HepG2 (cell line): ENCODE results near the gene POU5F1. TPM values are rescaled to one million over a fixed set of nuclear protein-coding genes. Genes with fewer than 3 reads are reported as not detected.

Experiments
- ARNT2 ChIP-seq: sonication (generic); formaldehyde crosslinking; IDR thresholded peaks from 2 replicates; pipeline ENCODE4 v1.8.0; 2022; ENCODE audit warnings: mild to moderate bottlenecking, low read depth, missing genetic modification reagents, moderate library complexity
- BCL6 ChIP-seq: IDR thresholded peaks from 2 replicates; pipeline ENCODE4 v1.6.1; 2016; ENCODE audit warnings: missing genetic modification reagents, missing compliant biosample characterization
- EZH2 ChIP-seq: conservative IDR thresholded peaks from 2 replicates; pipeline ENCODE4 v1.6.1; 2012; ENCODE audit warnings: mild to moderate bottlenecking, low read depth, low read length, moderate library complexity
- GPN1 ChIP-seq: sonication (generic); formaldehyde crosslinking; IDR thresholded peaks from 2 replicates; pipeline ENCODE4 v1.5.1; 2020; ENCODE audit warnings: missing genetic modification reagents, borderline replicate concordance
- IRF1 ChIP-seq: sonication (generic); formaldehyde crosslinking; IDR thresholded peaks from 2 replicates; pipeline ENCODE4 v1.4.0; 2020; ENCODE audit warnings: low read depth, mild to moderate bottlenecking, missing genetic modification reagents
- JARID2 ChIP-seq: sonication (generic); formaldehyde crosslinking; IDR thresholded peaks from 2 replicates; pipeline ENCODE4 v1.8.1; 2023; ENCODE audit warnings: missing genetic modification reagents, inconsistent platforms; ENCODE audit not compliant: insufficient replicate concordance
- MEIS1 ChIP-seq: sonication (generic); formaldehyde crosslinking; IDR thresholded peaks from 2 replicates; pipeline ENCODE4 v1.9.0; 2021; ENCODE audit warnings: mild to moderate bottlenecking, missing genetic modification reagents, moderate library complexity, borderline replicate concordance
- MYNN ChIP-seq: sonication (generic); formaldehyde crosslinking; IDR thresholded peaks from 2 replicates; pipeline ENCODE4 v1.4.0; 2020; ENCODE audit warnings: mild to moderate bottlenecking, low read depth, missing genetic modification reagents
- RAD21 ChIP-seq: fragments of 450-650 bp; formaldehyde crosslinking; IDR thresholded peaks from 2 replicates; pipeline ENCODE4 v1.5.0; 2020; ENCODE audit warnings: mild to moderate bottlenecking
- RCOR2 ChIP-seq: IDR thresholded peaks from 2 replicates; pipeline ENCODE4 v1.6.1; 2016; ENCODE audit warnings: missing biosample characterization, missing genetic modification reagents
- SSRP1 ChIP-seq: IDR thresholded peaks from 2 replicates; pipeline ENCODE4 v1.6.1; 2016; ENCODE audit warnings: control low read depth
- ZFAT ChIP-seq: sonication (generic); formaldehyde crosslinking; conservative IDR thresholded peaks from 2 replicates; pipeline ENCODE4 v1.8.1; 2023; ENCODE audit warnings: missing genetic modification reagents, inconsistent platforms
- ZMYM2 ChIP-seq: sonication (generic); formaldehyde crosslinking; IDR thresholded peaks from 2 replicates; pipeline ENCODE4 v1.8.0; 2022; ENCODE audit warnings: mild to moderate bottlenecking, missing genetic modification reagents
- ZNF136 ChIP-seq: sonication (generic); formaldehyde crosslinking; IDR thresholded peaks from 2 replicates; pipeline ENCODE4 v1.8.1; 2022; ENCODE audit warnings: low read depth, mild to moderate bottlenecking, moderate library complexity, missing genetic modification reagents
- ZNF317 ChIP-seq: sonication (generic); formaldehyde crosslinking; IDR thresholded peaks from 2 replicates; pipeline ENCODE4 v1.5.0; 2020; ENCODE audit warnings: mild to moderate bottlenecking, missing genetic modification reagents
- polyA plus RNA-seq, 8 experiments: library from polyadenylated mRNA; depleted of rRNA in 3 of 8; stranded (reverse) in 7 of 8; unstranded in 1 of 8; fragments of >200 nt; fragmentation: Illumina TruSeq in 4 of 8; extraction: Trizol in 4 of 8; gene quantifications; 2 replicates each; pipeline versions ENCODE4 v1.2.1 to v1.2.3, GENCODE V29; 2011 to 2016; ENCODE audit warnings: low read depth in 4 of 8, missing spikeins in 1 of 8, mixed read lengths in 1 of 8; ENCODE audit not compliant: insufficient read depth in 1 of 8
- total RNA-seq, 5 experiments: library from RNA; depleted of rRNA; stranded (reverse); fragments of >200 nt; fragmentation: Illumina TruSeq; extraction: Trizol; gene quantifications; 2 replicates each; pipeline ENCODE4 v1.2.3, GENCODE V29; 2016; ENCODE audit warnings: low read depth in 1 of 5
- TF ChIP-seq, protein P1 (sequence below): sonication (generic); formaldehyde crosslinking; IDR thresholded peaks from 2 replicates; pipeline ENCODE4 v1.4.0; 2020; ENCODE audit warnings: mild to moderate bottlenecking, missing genetic modification reagents
- TF ChIP-seq, protein P2 (sequence below), 2 experiments: fragments of 450-650 bp in 1 of 2; sonication (generic) in 1 of 2; formaldehyde crosslinking; IDR thresholded peaks; 2 replicates each; pipeline versions ENCODE4 v1.5.0 to v1.8.0; 2020 to 2022; ENCODE audit warnings: mild to moderate bottlenecking in 1 of 2, missing genetic modification reagents in 1 of 2

Gene POU5F1
- total and polyA plus RNA-seq, 2 of the 13 experiments (the other 11 are each of a cell fraction or from before 2014, with no cell fraction given) = 2.5 to 7.2 TPM

GRCh38 chr6:31197559-31198305 is 27.2 kb upstream of the POU5F1 start (continued):
- TF ChIP-seq, protein P1, sequence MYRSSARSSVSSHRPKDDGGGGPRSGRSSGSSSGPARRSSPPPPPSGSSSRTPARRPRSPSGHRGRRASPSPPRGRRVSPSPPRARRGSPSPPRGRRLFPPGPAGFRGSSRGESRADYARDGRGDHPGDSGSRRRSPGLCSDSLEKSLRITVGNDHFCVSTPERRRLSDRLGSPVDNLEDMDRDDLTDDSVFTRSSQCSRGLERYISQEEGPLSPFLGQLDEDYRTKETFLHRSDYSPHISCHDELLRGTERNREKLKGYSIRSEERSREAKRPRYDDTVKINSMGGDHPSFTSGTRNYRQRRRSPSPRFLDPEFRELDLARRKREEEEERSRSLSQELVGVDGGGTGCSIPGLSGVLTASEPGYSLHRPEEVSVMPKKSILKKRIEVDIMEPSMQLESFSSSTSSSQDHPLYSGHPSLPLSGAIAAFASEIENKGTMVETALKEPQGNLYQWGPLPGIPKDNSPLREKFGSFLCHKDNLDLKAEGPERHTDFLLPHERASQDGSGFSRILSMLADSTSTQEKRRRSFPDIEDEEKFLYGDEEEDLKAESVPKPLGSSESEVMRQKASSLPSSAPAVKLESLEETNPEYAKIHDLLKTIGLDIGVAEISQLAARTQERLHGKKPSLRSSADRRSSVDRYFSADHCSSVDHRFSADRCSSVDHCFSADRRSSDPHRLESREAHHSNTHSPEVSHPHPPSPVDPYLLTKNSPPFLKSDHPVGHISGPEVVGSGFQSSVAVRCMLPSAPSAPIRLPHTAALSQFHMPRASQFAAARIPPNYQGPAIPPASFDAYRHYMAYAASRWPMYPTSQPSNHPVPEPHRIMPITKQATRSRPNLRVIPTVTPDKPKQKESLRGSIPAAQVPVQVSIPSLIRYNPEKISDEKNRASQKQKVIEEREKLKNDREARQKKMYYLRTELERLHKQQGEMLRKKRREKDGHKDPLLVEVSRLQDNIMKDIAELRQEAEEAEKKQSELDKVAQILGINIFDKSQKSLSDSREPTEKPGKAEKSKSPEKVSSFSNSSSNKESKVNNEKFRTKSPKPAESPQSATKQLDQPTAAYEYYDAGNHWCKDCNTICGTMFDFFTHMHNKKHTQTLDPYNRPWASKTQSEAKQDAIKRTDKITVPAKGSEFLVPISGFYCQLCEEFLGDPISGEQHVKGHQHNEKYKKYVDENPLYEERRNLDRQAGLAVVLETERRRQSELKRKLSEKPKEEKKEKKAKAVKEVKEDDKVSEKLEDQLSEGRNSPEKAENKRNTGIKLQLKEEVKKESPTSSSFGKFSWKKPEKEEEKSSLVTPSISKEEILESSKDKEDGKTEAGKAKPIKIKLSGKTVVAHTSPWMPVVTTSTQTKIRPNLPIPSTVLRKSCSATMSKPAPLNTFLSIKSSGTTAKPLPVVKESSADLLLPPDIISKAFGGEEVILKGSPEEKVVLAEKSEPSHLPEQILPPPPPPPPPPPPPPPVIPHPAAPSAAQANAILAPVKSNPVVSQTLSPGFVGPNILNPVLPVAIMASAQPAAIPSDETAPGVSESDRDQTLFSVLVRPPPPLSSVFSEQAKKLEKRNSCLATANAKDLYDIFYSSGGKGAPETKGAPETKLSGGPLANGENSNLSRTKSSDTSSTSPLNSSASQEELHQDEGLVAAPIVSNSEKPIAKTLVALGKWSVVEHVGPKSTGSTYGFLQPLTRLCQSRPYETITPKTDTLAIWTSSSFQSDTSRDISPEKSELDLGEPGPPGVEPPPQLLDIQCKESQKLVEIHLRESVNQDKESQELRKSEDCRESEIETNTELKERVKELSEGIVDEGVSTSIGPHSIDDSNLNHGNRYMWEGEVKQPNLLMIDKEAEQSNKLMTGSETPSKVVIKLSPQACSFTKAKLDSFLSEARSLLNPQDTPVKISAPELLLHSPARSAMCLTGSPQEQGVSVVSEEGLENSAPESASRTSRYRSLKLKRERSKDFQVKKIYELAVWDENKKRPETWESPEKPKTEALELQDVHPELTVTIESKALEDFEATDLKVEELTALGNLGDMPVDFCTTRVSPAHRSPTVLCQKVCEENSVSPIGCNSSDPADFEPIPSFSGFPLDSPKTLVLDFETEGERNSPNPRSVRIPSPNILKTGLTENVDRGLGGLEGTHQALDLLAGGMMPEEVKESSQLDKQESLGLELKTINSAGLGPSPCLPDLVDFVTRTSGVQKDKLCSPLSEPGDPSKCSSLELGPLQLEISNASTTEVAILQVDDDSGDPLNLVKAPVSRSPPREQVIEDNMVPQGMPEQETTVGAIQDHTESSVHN (CRISPR knock-in tag) = no peak; the same call in 1 of the 2 replicates
- TF ChIP-seq ZFAT (no peak), EZH2 (no peak), GPN1 (CRISPR knock-in tag) (no peak), RCOR2 (no peak), RAD21 (no peak), IRF1 (CRISPR knock-in tag) (no peak), ZMYM2 (peak; percentile 9; the same call in 1 of the 2 replicates), SSRP1 (CRISPR knock-in tag) (no peak), MYNN (no peak), JARID2 (CRISPR knock-in tag) (no peak), BCL6 (CRISPR knock-in tag) (peak; percentile 36; the same call in 1 of the 2 replicates), ZNF136 (CRISPR knock-in tag) (no peak; the same call in 1 of the 2 replicates), MEIS1 (CRISPR knock-in tag) (peak; percentile 87; the same call in 1 of the 2 replicates), ZNF317 (peak; percentile 60; the same call in 1 of the 2 replicates), ARNT2 (CRISPR knock-in tag) (0 out of 2 replicates have a peak, but pooled peaks have one; percentile 40)
- TF ChIP-seq, protein P2, sequence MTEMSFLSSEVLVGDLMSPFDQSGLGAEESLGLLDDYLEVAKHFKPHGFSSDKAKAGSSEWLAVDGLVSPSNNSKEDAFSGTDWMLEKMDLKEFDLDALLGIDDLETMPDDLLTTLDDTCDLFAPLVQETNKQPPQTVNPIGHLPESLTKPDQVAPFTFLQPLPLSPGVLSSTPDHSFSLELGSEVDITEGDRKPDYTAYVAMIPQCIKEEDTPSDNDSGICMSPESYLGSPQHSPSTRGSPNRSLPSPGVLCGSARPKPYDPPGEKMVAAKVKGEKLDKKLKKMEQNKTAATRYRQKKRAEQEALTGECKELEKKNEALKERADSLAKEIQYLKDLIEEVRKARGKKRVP (CRISPR knock-in tag; IDR thresholded peaks at IDR 0.05) = peak in 1 of 2 experiments; percentile 72; a peak in 2 of 4 replicates
